HepG2 (cell line): ENCODE results near the gene FAIM2. TPM values are rescaled to one million over a fixed set of nuclear protein-coding genes. Genes with fewer than 3 reads are reported as not detected.

ENCODE experiments used
- ATAC-seq: fragments of 200-7000 bp; cut with Tn5 transposase; 3 replicates; pipeline ENCODE4 v1.9.1; 2020; ENCODE audit warnings: mild to moderate bottlenecking, moderate library complexity
- BruUV-seq: library from RNA; stranded (reverse); fragments of 400-500 nt; replicated peaks from 2 replicates; lab custom pipeline; 2021; lab: Mats Ljungman, UMichigan
- CTCF ChIA-PET: fragments of 300-600 bp; formaldehyde crosslinking; extraction: SDS; loops from one replicate; lab custom pipeline; 2021; ENCODE audit warnings: low total read pairs, inconsistent platforms, low intra/inter-chr PET ratio; lab: Yijun Ruan, JAX
- POLR2A ChIA-PET: fragments of 350-600 bp; sonication (Branson Sonifier 250); formaldehyde crosslinking; loops from one replicate; lab custom pipeline; 2020; ENCODE audit warnings: antibody characterized with exemption, inconsistent platforms; lab: Yijun Ruan, JAX
- DNase-seq: peaks from one replicate; pipeline ENCODE4 v3.0.0-alpha.2; 2015; ENCODE audit warnings: low spot score
- FAIRE-seq: peaks from 3 replicates; lab custom pipeline; 2011; peaks lifted over from hg19 to GRCh38; lab: Jason Lieb, UNC
- H2AFZ ChIP-seq: one replicate; pipeline ENCODE4 v1.6.1; 2011; ENCODE audit warnings: low read length, inconsistent platforms
- H3K27ac ChIP-seq: fragments of 300-600 bp; 3 replicates; pipeline ENCODE4 v1.8.0; 2011; ENCODE audit warnings: mixed run types, mild to moderate bottlenecking, mixed read lengths, low read length, inconsistent platforms; ENCODE audit not compliant: insufficient read depth; ENCODE audit errors: extremely low read length
- H3K27me3 ChIP-seq, 2 experiments: fragments of 200-600 bp in 1 of 2; 2 replicates in 1 of 2; 3 replicates in 1 of 2; pipeline versions ENCODE4 v1.6.0 to v1.8.0; 2011; ENCODE audit warnings: low read length in 2 of 2, mild to moderate bottlenecking in 2 of 2, moderate library complexity in 2 of 2, inconsistent platforms in 1 of 2; ENCODE audit not compliant: insufficient read depth in 2 of 2, control insufficient read depth in 1 of 2
- H3K36me3 ChIP-seq, 2 experiments: fragments of 200-600 bp in 1 of 2; replicated peaks in 1 of 2; 2 replicates in 1 of 2; 3 replicates in 1 of 2; pipeline versions ENCODE4 v1.5.1 to v1.8.0; 2011; ENCODE audit warnings: low read length in 2 of 2, inconsistent platforms in 1 of 2; ENCODE audit not compliant: insufficient read depth in 2 of 2, control insufficient read depth in 1 of 2
- H3K4me1 ChIP-seq: 2 replicates; pipeline ENCODE4 v1.5.1; 2012; ENCODE audit warnings: low read length, inconsistent platforms; ENCODE audit not compliant: insufficient read depth
- H3K4me2 ChIP-seq: 2 replicates; pipeline ENCODE4 v1.6.0; 2011; ENCODE audit warnings: low read depth, low read length, inconsistent platforms
- H3K4me3 ChIP-seq, 3 experiments: fragments of 200-600 bp in 1 of 3; sonication (generic), shearing (Covaris generic) in 1 of 3; replicated peaks in 1 of 3; 2 replicates each; pipeline ENCODE4 v1.5.1; 2011 to 2016; ENCODE audit warnings: low read length in 3 of 3, inconsistent platforms in 2 of 3, low read depth in 2 of 3, mild to moderate bottlenecking in 2 of 3, control low read depth in 1 of 3, mixed read lengths in 1 of 3; ENCODE audit not compliant: insufficient read depth in 1 of 3
- H3K79me2 ChIP-seq: one replicate; pipeline ENCODE4 v1.6.1; 2011; ENCODE audit warnings: low read length, inconsistent platforms; ENCODE audit not compliant: insufficient read depth
- H3K9ac ChIP-seq: 2 replicates; pipeline ENCODE4 v1.6.0; 2011; ENCODE audit warnings: mild to moderate bottlenecking, low read depth, low read length, inconsistent platforms; ENCODE audit not compliant: insufficient read depth
- H3K9me3 ChIP-seq: 2 replicates; pipeline ENCODE4 v1.5.1; 2012; ENCODE audit warnings: mild to moderate bottlenecking, low read length
- H4K20me1 ChIP-seq: 2 replicates; pipeline ENCODE4 v1.6.0; 2011; ENCODE audit warnings: inconsistent platforms, mild to moderate bottlenecking, low read length, moderate library complexity; ENCODE audit not compliant: insufficient read depth
- HES4 ChIP-seq: sonication (generic); formaldehyde crosslinking; IDR thresholded peaks from 2 replicates; pipeline ENCODE4 v1.9.0; 2021; ENCODE audit warnings: mild to moderate bottlenecking, missing genetic modification reagents, borderline replicate concordance
- KLF11 ChIP-seq: IDR thresholded peaks from 2 replicates; pipeline ENCODE4 v1.6.1; 2016; ENCODE audit warnings: missing compliant biosample characterization
- MAFK ChIP-seq, 2 experiments: IDR thresholded peaks in 1 of 2; conservative IDR thresholded peaks in 1 of 2; 2 replicates each; pipeline ENCODE4 v1.6.1; 2011; ENCODE audit warnings: improper control_type of control experiment in 2 of 2, low read length in 2 of 2
- NRL ChIP-seq: sonication (generic); formaldehyde crosslinking; IDR thresholded peaks from 2 replicates; pipeline ENCODE4 v1.5.0; 2020; ENCODE audit warnings: missing genetic modification reagents, mild to moderate bottlenecking, moderate library complexity, borderline replicate concordance
- PRPF4 ChIP-seq: fragments of 200-400 bp; formaldehyde crosslinking; IDR thresholded peaks from 2 replicates; pipeline ENCODE4 v1.6.1; 2016; ENCODE audit warnings: low read length, low read depth; ENCODE audit not compliant: poor library complexity, severe bottlenecking
- RFX3 ChIP-seq: IDR thresholded peaks from 2 replicates; pipeline ENCODE4 v1.6.1; 2016; ENCODE audit warnings: missing biosample characterization, missing genetic modification reagents
- SAP130 ChIP-seq: IDR thresholded peaks from 2 replicates; pipeline ENCODE4 v1.6.1; 2016; ENCODE audit warnings: low read depth
- TRIM24 ChIP-seq: sonication (generic); formaldehyde crosslinking; IDR thresholded peaks from 2 replicates; pipeline ENCODE4 v1.8.0; 2022; ENCODE audit warnings: mild to moderate bottlenecking, missing genetic modification reagents
- XBP1 ChIP-seq: sonication (generic); formaldehyde crosslinking; IDR thresholded peaks from 2 replicates; pipeline ENCODE4 v1.5.0; 2020; ENCODE audit warnings: missing genetic modification reagents
- ZFP41 ChIP-seq: sonication (generic); formaldehyde crosslinking; IDR thresholded peaks from 2 replicates; pipeline ENCODE4 v1.4.0; 2020; ENCODE audit warnings: mild to moderate bottlenecking, missing genetic modification reagents, borderline replicate concordance
- ZNF253 ChIP-seq: sonication (generic); formaldehyde crosslinking; IDR thresholded peaks from 2 replicates; pipeline ENCODE4 v1.8.0; 2022; ENCODE audit warnings: mild to moderate bottlenecking, missing genetic modification reagents, borderline replicate concordance
- ZNF557 ChIP-seq: sonication (generic); formaldehyde crosslinking; IDR thresholded peaks from 2 replicates; pipeline ENCODE4 v1.4.0; 2020; ENCODE audit warnings: missing genetic modification reagents
- ZNF776 ChIP-seq: sonication (generic); formaldehyde crosslinking; IDR thresholded peaks from 2 replicates; pipeline ENCODE4 v1.4.0; 2020; ENCODE audit warnings: mild to moderate bottlenecking, missing genetic modification reagents
- WGBS: methylation state at CpG from one replicate; pipeline ENCODE4 v1.1.6; 2017; ENCODE audit warnings: low lambda C conversion rate; 5-methylcytosine and 5-hydroxymethylcytosine counted together
- in situ Hi-C: cut with HindIII; loops from 2 replicates; pipeline ENCODE4 v1.10.0; 2017; ENCODE audit warnings: low pct_unique_long_range_greater_than_20kb; ENCODE audit not compliant: extremely low pct_ligation_motif_present
- intact Hi-C: fragments of 100-400 bp; cut with micrococcal nuclease; formaldehyde crosslinking; loops from one replicate; pipeline ENCODE4 v1.10.0; 2022; ENCODE audit not compliant: unreplicated experiment
- polyA plus RNA-seq, 8 experiments: library from polyadenylated mRNA; depleted of rRNA in 3 of 8; stranded (reverse) in 7 of 8; unstranded in 1 of 8; fragments of >200 nt; fragmentation: Illumina TruSeq in 4 of 8; extraction: Trizol in 4 of 8; gene quantifications; 2 replicates each; pipeline versions ENCODE4 v1.2.1 to v1.2.3, GENCODE V29; 2011 to 2016; ENCODE audit warnings: low read depth in 4 of 8, missing spikeins in 1 of 8, mixed read lengths in 1 of 8; ENCODE audit not compliant: insufficient read depth in 1 of 8
- total RNA-seq, 5 experiments: library from RNA; depleted of rRNA; stranded (reverse); fragments of >200 nt; fragmentation: Illumina TruSeq; extraction: Trizol; gene quantifications; 2 replicates each; pipeline ENCODE4 v1.2.3, GENCODE V29; 2016; ENCODE audit warnings: low read depth in 1 of 5
- TF ChIP-seq, protein P1 (sequence below): sonication (generic); formaldehyde crosslinking; IDR thresholded peaks from 2 replicates; pipeline ENCODE4 v1.9.0; 2021; ENCODE audit warnings: missing genetic modification reagents, borderline replicate concordance
- TF ChIP-seq, protein P2 (sequence below): sonication (generic); formaldehyde crosslinking; IDR thresholded peaks from 2 replicates; pipeline ENCODE4 v1.4.0; 2020; ENCODE audit warnings: missing genetic modification reagents, borderline replicate concordance
- TF ChIP-seq, protein P3 (sequence below): sonication (generic); formaldehyde crosslinking; IDR thresholded peaks from 2 replicates; pipeline ENCODE4 v1.4.0; 2020; ENCODE audit warnings: missing genetic modification reagents

The FAIM2 gene
- total and polyA plus RNA-seq, 2 of the 13 experiments (the other 11 are each of a cell fraction or from before 2014, with no cell fraction given), result not detected

DNA sequence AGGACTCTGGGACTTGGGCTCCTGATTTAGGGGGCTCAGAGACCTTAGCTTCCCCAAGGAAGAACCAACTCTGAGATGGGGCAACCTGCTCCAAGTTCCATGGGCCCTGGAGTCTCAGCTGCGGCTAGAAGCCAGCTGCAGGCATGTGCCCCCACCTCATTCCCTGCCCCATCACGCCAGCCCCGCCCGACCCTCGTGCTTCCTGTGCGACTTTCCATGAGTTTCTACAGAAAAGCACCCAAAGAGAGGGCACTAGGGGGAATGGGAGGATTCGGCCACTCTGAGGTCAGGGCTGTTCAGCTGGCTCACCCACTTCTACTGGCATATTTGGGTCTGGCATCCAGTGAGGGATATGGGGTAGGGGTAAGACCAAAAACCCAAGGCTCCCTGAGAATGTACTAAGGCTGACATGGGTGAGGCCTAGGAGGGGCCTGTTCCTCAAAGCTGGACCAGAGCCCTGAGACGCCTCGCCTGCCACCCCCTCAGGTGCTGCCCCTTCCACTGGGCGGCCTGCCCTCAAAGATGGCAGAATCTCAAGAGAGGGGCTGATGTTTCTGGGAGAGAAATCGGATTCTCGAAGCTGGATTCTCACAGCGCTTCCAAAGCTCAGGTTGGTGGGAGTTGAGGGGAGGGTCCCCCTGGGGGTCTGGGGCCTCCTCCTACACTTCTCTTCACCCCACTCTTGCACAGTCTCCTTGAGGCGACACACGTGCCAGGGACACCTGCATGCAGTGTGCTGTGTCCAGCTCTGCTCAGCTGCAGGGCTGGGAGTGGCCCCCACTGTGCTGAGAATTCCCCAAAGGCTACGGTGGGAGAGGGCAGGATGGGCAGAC lies 22.1 kb downstream of the FAIM2 start:
- WGBS, result 10% methylated on average over 4 of the region's 16 CpGs
- CTCF ChIA-PET, result no interaction called here
- no peak for TF ChIP-seq MAFK (conservative IDR thresholded peaks at IDR 0.05 in 1 of 2, IDR thresholded peaks at IDR 0.05 in 1 of 2; ENCODE audit: low read length in 2 of 2)
- no peak for TF ChIP-seq PRPF4
- no peak for TF ChIP-seq RFX3 (CRISPR knock-in tag)
- no peak for TF ChIP-seq ZNF557 (CRISPR knock-in tag)
- TF ChIP-seq, protein P1, sequence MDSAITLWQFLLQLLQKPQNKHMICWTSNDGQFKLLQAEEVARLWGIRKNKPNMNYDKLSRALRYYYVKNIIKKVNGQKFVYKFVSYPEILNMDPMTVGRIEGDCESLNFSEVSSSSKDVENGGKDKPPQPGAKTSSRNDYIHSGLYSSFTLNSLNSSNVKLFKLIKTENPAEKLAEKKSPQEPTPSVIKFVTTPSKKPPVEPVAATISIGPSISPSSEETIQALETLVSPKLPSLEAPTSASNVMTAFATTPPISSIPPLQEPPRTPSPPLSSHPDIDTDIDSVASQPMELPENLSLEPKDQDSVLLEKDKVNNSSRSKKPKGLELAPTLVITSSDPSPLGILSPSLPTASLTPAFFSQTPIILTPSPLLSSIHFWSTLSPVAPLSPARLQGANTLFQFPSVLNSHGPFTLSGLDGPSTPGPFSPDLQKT (CRISPR knock-in tag), result no peak
- no peak for TF ChIP-seq SAP130
- no peak for TF ChIP-seq ZNF776
- no peak for TF ChIP-seq XBP1 (CRISPR knock-in tag)
- no peak for TF ChIP-seq ZNF253 (CRISPR knock-in tag)
- TF ChIP-seq TRIM24 (CRISPR knock-in tag), result no peak
- TF ChIP-seq HES4 (CRISPR knock-in tag), result no peak
- TF ChIP-seq, protein P2, sequence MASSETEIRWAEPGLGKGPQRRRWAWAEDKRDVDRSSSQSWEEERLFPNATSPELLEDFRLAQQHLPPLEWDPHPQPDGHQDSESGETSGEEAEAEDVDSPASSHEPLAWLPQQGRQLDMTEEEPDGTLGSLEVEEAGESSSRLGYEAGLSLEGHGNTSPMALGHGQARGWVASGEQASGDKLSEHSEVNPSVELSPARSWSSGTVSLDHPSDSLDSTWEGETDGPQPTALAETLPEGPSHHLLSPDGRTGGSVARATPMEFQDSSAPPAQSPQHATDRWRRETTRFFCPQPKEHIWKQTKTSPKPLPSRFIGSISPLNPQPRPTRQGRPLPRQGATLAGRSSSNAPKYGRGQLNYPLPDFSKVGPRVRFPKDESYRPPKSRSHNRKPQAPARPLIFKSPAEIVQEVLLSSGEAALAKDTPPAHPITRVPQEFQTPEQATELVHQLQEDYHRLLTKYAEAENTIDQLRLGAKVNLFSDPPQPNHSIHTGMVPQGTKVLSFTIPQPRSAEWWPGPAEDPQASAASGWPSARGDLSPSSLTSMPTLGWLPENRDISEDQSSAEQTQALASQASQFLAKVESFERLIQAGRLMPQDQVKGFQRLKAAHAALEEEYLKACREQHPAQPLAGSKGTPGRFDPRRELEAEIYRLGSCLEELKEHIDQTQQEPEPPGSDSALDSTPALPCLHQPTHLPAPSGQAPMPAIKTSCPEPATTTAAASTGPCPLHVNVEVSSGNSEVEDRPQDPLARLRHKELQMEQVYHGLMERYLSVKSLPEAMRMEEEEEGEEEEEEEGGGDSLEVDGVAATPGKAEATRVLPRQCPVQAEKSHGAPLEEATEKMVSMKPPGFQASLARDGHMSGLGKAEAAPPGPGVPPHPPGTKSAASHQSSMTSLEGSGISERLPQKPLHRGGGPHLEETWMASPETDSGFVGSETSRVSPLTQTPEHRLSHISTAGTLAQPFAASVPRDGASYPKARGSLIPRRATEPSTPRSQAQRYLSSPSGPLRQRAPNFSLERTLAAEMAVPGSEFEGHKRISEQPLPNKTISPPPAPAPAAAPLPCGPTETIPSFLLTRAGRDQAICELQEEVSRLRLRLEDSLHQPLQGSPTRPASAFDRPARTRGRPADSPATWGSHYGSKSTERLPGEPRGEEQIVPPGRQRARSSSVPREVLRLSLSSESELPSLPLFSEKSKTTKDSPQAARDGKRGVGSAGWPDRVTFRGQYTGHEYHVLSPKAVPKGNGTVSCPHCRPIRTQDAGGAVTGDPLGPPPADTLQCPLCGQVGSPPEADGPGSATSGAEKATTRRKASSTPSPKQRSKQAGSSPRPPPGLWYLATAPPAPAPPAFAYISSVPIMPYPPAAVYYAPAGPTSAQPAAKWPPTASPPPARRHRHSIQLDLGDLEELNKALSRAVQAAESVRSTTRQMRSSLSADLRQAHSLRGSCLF (CRISPR knock-in tag), result no peak
- TF ChIP-seq KLF11 (CRISPR knock-in tag), result no peak
- TF ChIP-seq ZFP41 (CRISPR knock-in tag), result no peak
- TF ChIP-seq, protein P3, sequence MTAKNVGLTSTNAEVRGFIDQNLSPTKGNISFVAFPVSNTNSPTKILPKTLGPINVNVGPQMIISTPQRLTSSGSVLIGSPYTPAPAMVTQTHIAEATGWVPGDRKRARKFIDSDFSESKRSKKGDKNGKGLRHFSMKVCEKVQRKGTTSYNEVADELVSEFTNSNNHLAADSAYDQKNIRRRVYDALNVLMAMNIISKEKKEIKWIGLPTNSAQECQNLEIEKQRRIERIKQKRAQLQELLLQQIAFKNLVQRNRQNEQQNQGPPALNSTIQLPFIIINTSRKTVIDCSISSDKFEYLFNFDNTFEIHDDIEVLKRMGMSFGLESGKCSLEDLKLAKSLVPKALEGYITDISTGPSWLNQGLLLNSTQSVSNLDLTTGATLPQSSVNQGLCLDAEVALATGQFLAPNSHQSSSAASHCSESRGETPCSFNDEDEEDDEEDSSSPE, result no peak
- no peak for TF ChIP-seq NRL (CRISPR knock-in tag)

More for the DNA sequence above, 22.1 kb downstream of the FAIM2 start:
- Histone ChIP-seq H3K9me3 (peaks cover 26% of the 10 kb centered on the region), H3K4me3 (no peak overlapping the region), H3K79me2 (no peaks in the 10 kb centered on the region), H3K4me2 (no peak overlapping the region), H3K9ac (no peak overlapping the region), H3K4me1 (peaks cover 21% of the 10 kb centered on the region), H2AFZ (no peak overlapping the region), H3K27ac (no peak overlapping the region), H3K36me3 (no peaks in the 10 kb centered on the region), H3K27me3 (peaks cover 2 to 30% of the 10 kb centered on the region in 2 experiments; a peak in 3 of 5 replicates), H4K20me1 (no peaks in the 10 kb centered on the region)
- BruUV-seq, result no TSS peak
- in situ Hi-C loops, result no loop called here
- no peak for DNase-seq
- ATAC-seq, result no peak
- intact Hi-C loops, result no loop called here
- POLR2A ChIA-PET, result no interaction called here
- FAIRE-seq, result no peak
